Measurements from ENCODE around the gene TXNDC8.

Gene TXNDC8

GRCh38 chr9:110276781-110277180 is 60.9 kb downstream of the TXNDC8 start:
- no peak for DNase-seq

GRCh38 chr9:110270211-110270995 is 67.3 kb downstream of the TXNDC8 start:
- no peak for DNase-seq

GRCh38 chr9:110266795-110267194 is 70.9 kb downstream of the TXNDC8 start:
- DNase-seq: no peak

GRCh38 chr9:110261632-110262031 is 76.0 kb downstream of the TXNDC8 start:
- no peak for DNase-seq

- no peak for DNase-seq
Observed at GRCh38 chr9:110260911-110261310, 76.8 kb downstream of the TXNDC8 start.

GRCh38 chr9:110259566-110259965 is 78.1 kb downstream of the TXNDC8 start:
- no peak for DNase-seq

GRCh38 chr9:110258690-110259091 is 79.0 kb downstream of the TXNDC8 start:
- DNase-seq: no peak

- no peak for DNase-seq
Observed at GRCh38 chr9:110257956-110258355, 79.7 kb downstream of the TXNDC8 start.

- DNase-seq: peak in 1 of 2 experiments; percentile 34
Observed at GRCh38 chr9:110257097-110257841, 80.4 kb downstream of the TXNDC8 start.

GRCh38 chr9:110256380-110257096 is 81.1 kb downstream of the TXNDC8 start, which contains the start of gene TXN:
Gene TXN (minus strand): TSS chr9:110256507. CDS start chr9:110256435, 72 bp downstream.
- peak; percentile 66 to 88 for DNase-seq

- peak; percentile 18 to 47 for DNase-seq
Observed at GRCh38 chr9:110255463-110256379, 81.9 kb downstream of the TXNDC8 start.

GRCh38 chr9:110255034-110255462 is 82.6 kb downstream of the TXNDC8 start:
- no peak for DNase-seq

GRCh38 chr9:110254500-110254899 is 83.2 kb downstream of the TXNDC8 start:
- no peak for DNase-seq

Data from SW 1271 (cell line).